ENCODE results near the gene NME9.

DNA sequence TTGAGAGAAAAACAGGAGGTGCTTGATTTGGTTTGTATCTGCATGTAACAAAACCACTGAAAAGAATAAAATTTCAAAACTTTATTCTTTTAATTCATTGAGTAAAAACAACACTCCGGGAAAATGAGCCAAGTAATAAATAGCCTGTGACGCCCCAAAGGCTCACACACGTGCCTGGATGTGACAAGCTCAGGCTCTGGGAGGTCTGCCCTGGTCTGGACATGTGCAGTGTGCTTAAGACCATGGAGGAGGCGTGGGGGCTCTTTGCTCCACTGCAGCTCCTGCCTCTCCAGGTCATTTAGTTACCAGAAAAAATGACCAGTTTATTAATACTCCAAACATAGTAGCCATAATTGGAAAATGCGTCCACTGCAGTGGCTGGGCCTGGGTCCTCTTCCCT, 8.6 kb upstream of the NME9 start:
- TF ChIP-seq CTCF (IDR thresholded peaks at IDR 0.05) (no peak), SP1 (CRISPR knock-in tag; conservative IDR thresholded peaks at IDR 0.05) (no peak), CREB1 (CRISPR knock-in tag; IDR thresholded peaks at IDR 0.05) (no peak)
